Transverse colon (tissue), 4 donors: ENCODE measurements around the gene LARP6. TPM values are rescaled to one million over a fixed set of nuclear protein-coding genes. Genes with fewer than 3 reads are reported as not detected.
"Not testable (repeated sequence)": the region's sequence is repeated elsewhere in the genome, so short reads cannot be mapped to it uniquely, and the experiment has no call there.

Experiments used
- DNase-seq: peaks from one replicate; pipeline ENCODE4 v3.0.0-alpha.2; 2019
- H3K27ac ChIP-seq, 4 donors: fragments of 200-600 bp; sonication (generic); 2 replicates each; pipeline ENCODE4 v1.5.1; 2016 to 2018; ENCODE audit warnings: inconsistent platforms in 4 of 4
- H3K27me3 ChIP-seq: fragments of 200-600 bp; sonication (generic); 2 replicates; pipeline ENCODE4 v1.5.1; 2017; ENCODE audit warnings: inconsistent platforms
- H3K36me3 ChIP-seq, 4 donors: fragments of 200-600 bp; sonication (generic); 2 replicates each; pipeline ENCODE4 v1.5.1; 2017 to 2019; ENCODE audit warnings: inconsistent platforms in 4 of 4
- H3K4me1 ChIP-seq, 4 donors: fragments of 200-600 bp; sonication (generic); 2 replicates each; pipeline ENCODE4 v1.5.1; 2017 to 2020; ENCODE audit warnings: inconsistent platforms in 4 of 4
- H3K4me3 ChIP-seq, 4 donors: fragments of 200-600 bp; sonication (generic); 1 replicate in 1 of 4; 2 replicates in 3 of 4; pipeline versions ENCODE4 v1.5.1 to v1.6.1; 2017 to 2019; ENCODE audit warnings: inconsistent platforms in 4 of 4
- H3K9me3 ChIP-seq, 2 donors: fragments of 200-600 bp; sonication (generic); 2 replicates each; pipeline ENCODE4 v1.5.1; 2017 to 2019; ENCODE audit warnings: inconsistent platforms in 2 of 2
- CTCF ChIP-seq, 5 experiments: fragments of 200-600 bp in 3 of 5; fragments of 450-650 bp in 2 of 5; sonication (generic) in 3 of 5; IDR thresholded peaks; 1 replicate in 2 of 5; 2 replicates in 3 of 5; pipeline ENCODE4 v1.5.1; 2016 to 2017; ENCODE audit warnings: antibody characterized with exemption in 5 of 5, inconsistent platforms in 3 of 5, mild to moderate bottlenecking in 2 of 5, moderate library complexity in 1 of 5
- EP300 ChIP-seq: sonication (generic); formaldehyde crosslinking; IDR thresholded peaks from one replicate; pipeline ENCODE4 v1.6.1; 2017; ENCODE audit warnings: antibody characterized with exemption, low read depth
- POLR2A ChIP-seq: fragments of 450-650 bp; IDR thresholded peaks from one replicate; pipeline ENCODE4 v1.6.1; 2016; ENCODE audit warnings: antibody characterized with exemption, mild to moderate bottlenecking, moderate library complexity
- POLR2AphosphoS5 ChIP-seq, 3 donors: sonication (generic); formaldehyde crosslinking; IDR thresholded peaks; one replicate each; pipeline ENCODE4 v1.6.1; 2016; ENCODE audit warnings: antibody characterized with exemption in 3 of 3
- WGBS, 2 donors: methylation state at CpG; one replicate each; pipeline ENCODE4 v1.1.5; 2018; ENCODE audit warnings: low coverage in 1 of 2; 5-methylcytosine and 5-hydroxymethylcytosine counted together
- in situ Hi-C, 4 donors: fragments of 200-750 bp; cut with MboI; loops; one replicate each; pipeline versions ENCODE4 v1.15.0 to v1.15.1; 2017; ENCODE audit warnings: low sequenced_read_pairs in 3 of 4, low pct_ligation_motif_present in 1 of 4, low pct_unique_long_range_greater_than_20kb in 1 of 4
- intact Hi-C: fragments of 100-400 bp; cut with DNase I; formaldehyde crosslinking; loops from one replicate; pipeline ENCODE4 v1.15.1; 2023; ENCODE audit warnings: low total_unique reads
- total RNA-seq, 4 donors: library from RNA; depleted of rRNA; stranded (reverse); fragments of >200 nt; gene quantifications; one replicate each; pipeline ENCODE4 v1.1.0, GENCODE V29; 2016

LARP6 gene
- total RNA-seq, 4 donors from 2014 or later, result 0.75 to 41.0 (median 8.3) TPM

- in situ Hi-C loops, result loop anchor here in 3 of 4 donors (10.0 kb wide), 2 partner anchors 126 to 136 kb away; no protein-coding TSS in a partner anchor
- TF ChIP-seq POLR2AphosphoS5 (IDR thresholded peaks at IDR 0.05) (no peak), CTCF (IDR thresholded peaks at IDR 0.05) (no peak), POLR2A (no peak), EP300 (no peak)
- H3K9me3 ChIP-seq, result no peaks in the 10 kb centered on the region
- no peak for DNase-seq
- WGBS, 2 donors, result 72% methylated on average over 9 of the region's 9 CpGs; no CpG with 5 or more reads in 1 of the 2 donors
- H3K4me3 ChIP-seq, result no peak overlapping the region
- intact Hi-C loops, result loop anchor here (5.0 kb wide), 1 partner anchor 139 kb away; no protein-coding TSS in a partner anchor
- H3K4me1 ChIP-seq, result peaks cover 0 to 10% (median 0%) of the 10 kb centered on the region in 4 donors
- H3K27me3 ChIP-seq, result peaks cover 4% of the 10 kb centered on the region
- H3K27ac ChIP-seq, result no peak overlapping the region
- H3K36me3 ChIP-seq, result no peaks in the 10 kb centered on the region
Measured at GRCh38 chr15:70810916-70811578, 42.9 kb downstream of the LARP6 start.

GRCh38 chr15:70806992-70807712 lies 46.8 kb downstream of the LARP6 start:
- intact Hi-C loops, result no loop called here
- no peak for TF ChIP-seq POLR2A
- TF ChIP-seq EP300, result no peak
- TF ChIP-seq POLR2AphosphoS5 (IDR thresholded peaks at IDR 0.05), result no peak
- TF ChIP-seq CTCF (IDR thresholded peaks at IDR 0.05), result no peak
- peak; percentile 41 for DNase-seq
- H3K27ac ChIP-seq, result no peak overlapping the region
- peaks cover 0 to 5% (median 0%) of the 10 kb centered on the region in 4 donors for H3K4me1 ChIP-seq
- in situ Hi-C loops, result no loop called here
- WGBS, 2 donors, result 68% methylated on average over 5 to 7 of the region's 9 CpGs
- H3K36me3 ChIP-seq, result no peaks in the 10 kb centered on the region
- H3K9me3 ChIP-seq, result no peaks in the 10 kb centered on the region
- H3K27me3 ChIP-seq, result peaks cover 4% of the 10 kb centered on the region
- no peak overlapping the region for H3K4me3 ChIP-seq

- H3K9me3 ChIP-seq, H3K4me1 ChIP-seq, in situ Hi-C loops, H3K27ac ChIP-seq, H3K4me3 ChIP-seq, H3K27me3 ChIP-seq, intact Hi-C loops, H3K36me3 ChIP-seq, DNase-seq: not testable (repeated sequence)
- WGBS, 2 donors, result 95 to 100% methylated on average over 3 to 9 of the region's 9 CpGs
Measured at GRCh38 chr15:70804388-70804787, 49.6 kb downstream of the LARP6 start.

- 71 to 93% methylated on average over 2 to 4 of the region's 4 CpGs for WGBS, 2 donors
Measured at GRCh38 chr15:70802629-70803028, 51.3 kb downstream of the LARP6 start.

More at GRCh38 chr15:70802629-70803028, 51.3 kb downstream of the LARP6 start:
- TF ChIP-seq POLR2A (no peak), EP300 (no peak), POLR2AphosphoS5 (IDR thresholded peaks at IDR 0.05) (no peak), CTCF (IDR thresholded peaks at IDR 0.05) (no peak)
- Histone ChIP-seq H3K36me3 (no peaks in the 10 kb centered on the region), H3K4me1 (no peaks in the 10 kb centered on the region), H3K4me3 (no peak overlapping the region), H3K27ac (no peak overlapping the region), H3K27me3 (no peaks in the 10 kb centered on the region), H3K9me3 (no peaks in the 10 kb centered on the region)
- no peak for DNase-seq
- in situ Hi-C loops (no loop called here), intact Hi-C loops (no loop called here)
